HepG2 (cell line): ENCODE data around the gene STARD13. TPM values are rescaled to one million over a fixed set of nuclear protein-coding genes. Genes with fewer than 3 reads are reported as not detected.

Experiments used
- ATAC-seq: fragments of 200-7000 bp; cut with Tn5 transposase; 3 replicates; pipeline ENCODE4 v1.9.1; 2020; ENCODE audit warnings: mild to moderate bottlenecking, moderate library complexity
- BruUV-seq: library from RNA; stranded (reverse); fragments of 400-500 nt; replicated peaks from 2 replicates; lab custom pipeline; 2021; lab: Mats Ljungman, UMichigan
- CTCF ChIA-PET: fragments of 300-600 bp; formaldehyde crosslinking; extraction: SDS; loops from one replicate; lab custom pipeline; 2021; ENCODE audit warnings: low total read pairs, inconsistent platforms, low intra/inter-chr PET ratio; lab: Yijun Ruan, JAX
- POLR2A ChIA-PET: fragments of 350-600 bp; sonication (Branson Sonifier 250); formaldehyde crosslinking; loops from one replicate; lab custom pipeline; 2020; ENCODE audit warnings: antibody characterized with exemption, inconsistent platforms; lab: Yijun Ruan, JAX
- DNase-seq: peaks from one replicate; pipeline ENCODE4 v3.0.0-alpha.2; 2015; ENCODE audit warnings: low spot score
- FAIRE-seq: peaks from 3 replicates; lab custom pipeline; 2011; peaks lifted over from hg19 to GRCh38; lab: Jason Lieb, UNC
- H2AFZ ChIP-seq: one replicate; pipeline ENCODE4 v1.6.1; 2011; ENCODE audit warnings: low read length, inconsistent platforms
- H3K27ac ChIP-seq: fragments of 300-600 bp; 3 replicates; pipeline ENCODE4 v1.8.0; 2011; ENCODE audit warnings: mixed run types, mild to moderate bottlenecking, mixed read lengths, low read length, inconsistent platforms; ENCODE audit not compliant: insufficient read depth; ENCODE audit errors: extremely low read length
- H3K27me3 ChIP-seq, 2 experiments: fragments of 200-600 bp in 1 of 2; 2 replicates in 1 of 2; 3 replicates in 1 of 2; pipeline versions ENCODE4 v1.6.0 to v1.8.0; 2011; ENCODE audit warnings: low read length in 2 of 2, mild to moderate bottlenecking in 2 of 2, moderate library complexity in 2 of 2, inconsistent platforms in 1 of 2; ENCODE audit not compliant: insufficient read depth in 2 of 2, control insufficient read depth in 1 of 2
- H3K36me3 ChIP-seq, 2 experiments: fragments of 200-600 bp in 1 of 2; replicated peaks in 1 of 2; 2 replicates in 1 of 2; 3 replicates in 1 of 2; pipeline versions ENCODE4 v1.5.1 to v1.8.0; 2011; ENCODE audit warnings: low read length in 2 of 2, inconsistent platforms in 1 of 2; ENCODE audit not compliant: insufficient read depth in 2 of 2, control insufficient read depth in 1 of 2
- H3K4me1 ChIP-seq: 2 replicates; pipeline ENCODE4 v1.5.1; 2012; ENCODE audit warnings: low read length, inconsistent platforms; ENCODE audit not compliant: insufficient read depth
- H3K4me2 ChIP-seq: 2 replicates; pipeline ENCODE4 v1.6.0; 2011; ENCODE audit warnings: low read depth, low read length, inconsistent platforms
- H3K4me3 ChIP-seq, 3 experiments: fragments of 200-600 bp in 1 of 3; sonication (generic), shearing (Covaris generic) in 1 of 3; replicated peaks in 1 of 3; 2 replicates each; pipeline ENCODE4 v1.5.1; 2011 to 2016; ENCODE audit warnings: low read length in 3 of 3, inconsistent platforms in 2 of 3, low read depth in 2 of 3, mild to moderate bottlenecking in 2 of 3, control low read depth in 1 of 3, mixed read lengths in 1 of 3; ENCODE audit not compliant: insufficient read depth in 1 of 3
- H3K79me2 ChIP-seq: one replicate; pipeline ENCODE4 v1.6.1; 2011; ENCODE audit warnings: low read length, inconsistent platforms; ENCODE audit not compliant: insufficient read depth
- H3K9ac ChIP-seq: 2 replicates; pipeline ENCODE4 v1.6.0; 2011; ENCODE audit warnings: mild to moderate bottlenecking, low read depth, low read length, inconsistent platforms; ENCODE audit not compliant: insufficient read depth
- H3K9me3 ChIP-seq: 2 replicates; pipeline ENCODE4 v1.5.1; 2012; ENCODE audit warnings: mild to moderate bottlenecking, low read length
- H4K20me1 ChIP-seq: 2 replicates; pipeline ENCODE4 v1.6.0; 2011; ENCODE audit warnings: inconsistent platforms, mild to moderate bottlenecking, low read length, moderate library complexity; ENCODE audit not compliant: insufficient read depth
- DMAP1 ChIP-seq: IDR thresholded peaks from 2 replicates; pipeline ENCODE4 v1.6.1; 2016
- E2F1 ChIP-seq: sonication (generic); formaldehyde crosslinking; IDR thresholded peaks from 2 replicates; pipeline ENCODE4 v1.5.0; 2020; ENCODE audit warnings: missing genetic modification reagents
- ETV5 ChIP-seq: IDR thresholded peaks from 2 replicates; pipeline ENCODE4 v1.6.1; 2018; ENCODE audit warnings: missing biosample characterization, missing genetic modification reagents, inconsistent platforms, borderline replicate concordance
- KMT2B ChIP-seq: IDR thresholded peaks from 2 replicates; pipeline ENCODE4 v1.6.1; 2016; ENCODE audit warnings: missing genetic modification reagents, missing compliant biosample characterization
- MIXL1 ChIP-seq: IDR thresholded peaks from 2 replicates; pipeline ENCODE4 v1.6.1; 2016
- NR2F1 ChIP-seq, 2 experiments: fragments of 450-650 bp in 1 of 2; formaldehyde crosslinking in 1 of 2; IDR thresholded peaks; 2 replicates each; pipeline versions ENCODE4 v1.5.0 to v1.6.1; 2016 to 2020; ENCODE audit warnings: mild to moderate bottlenecking in 1 of 2, missing compliant biosample characterization in 1 of 2, missing genetic modification reagents in 1 of 2, moderate library complexity in 1 of 2
- SOX6 ChIP-seq, 2 experiments: fragments of 450-650 bp in 1 of 2; sonication (generic) in 1 of 2; formaldehyde crosslinking in 1 of 2; IDR thresholded peaks; 2 replicates each; pipeline versions ENCODE4 v1.4.0 to v1.6.1; 2017 to 2020; ENCODE audit warnings: antibody characterized with exemption in 1 of 2, mild to moderate bottlenecking in 1 of 2, missing genetic modification reagents in 1 of 2
- WIZ ChIP-seq: sonication (generic); formaldehyde crosslinking; IDR thresholded peaks from 2 replicates; pipeline ENCODE4 v1.5.1; 2020; ENCODE audit warnings: mild to moderate bottlenecking, missing genetic modification reagents
- ZBTB37 ChIP-seq: sonication (generic); formaldehyde crosslinking; IDR thresholded peaks from 2 replicates; pipeline ENCODE4 v1.4.0; 2020; ENCODE audit warnings: mild to moderate bottlenecking, missing genetic modification reagents
- ZKSCAN1 ChIP-seq: fragments of 150-350 bp; IDR thresholded peaks from 2 replicates; pipeline ENCODE4 v1.6.1; 2014; ENCODE audit warnings: low read length
- ZNF512 ChIP-seq: sonication (generic); formaldehyde crosslinking; IDR thresholded peaks from 2 replicates; pipeline ENCODE4 v1.4.0; 2020; ENCODE audit warnings: mild to moderate bottlenecking, missing genetic modification reagents
- ZNF543 ChIP-seq: sonication (generic); formaldehyde crosslinking; IDR thresholded peaks from 2 replicates; pipeline ENCODE4 v1.4.0; 2020; ENCODE audit warnings: mild to moderate bottlenecking, missing genetic modification reagents
- ZNF776 ChIP-seq: sonication (generic); formaldehyde crosslinking; IDR thresholded peaks from 2 replicates; pipeline ENCODE4 v1.4.0; 2020; ENCODE audit warnings: mild to moderate bottlenecking, missing genetic modification reagents
- ZNF781 ChIP-seq: sonication (generic); formaldehyde crosslinking; IDR thresholded peaks from 2 replicates; pipeline ENCODE4 v1.5.1; 2020; ENCODE audit warnings: borderline replicate concordance, mild to moderate bottlenecking, missing genetic modification reagents; ENCODE audit errors: not compliant biosample characterization
- WGBS: methylation state at CpG from one replicate; pipeline ENCODE4 v1.1.6; 2017; ENCODE audit warnings: low lambda C conversion rate; 5-methylcytosine and 5-hydroxymethylcytosine counted together
- in situ Hi-C: cut with HindIII; loops from 2 replicates; pipeline ENCODE4 v1.10.0; 2017; ENCODE audit warnings: low pct_unique_long_range_greater_than_20kb; ENCODE audit not compliant: extremely low pct_ligation_motif_present
- intact Hi-C: fragments of 100-400 bp; cut with micrococcal nuclease; formaldehyde crosslinking; loops from one replicate; pipeline ENCODE4 v1.10.0; 2022; ENCODE audit not compliant: unreplicated experiment
- polyA plus RNA-seq, 8 experiments: library from polyadenylated mRNA; depleted of rRNA in 3 of 8; stranded (reverse) in 7 of 8; unstranded in 1 of 8; fragments of >200 nt; fragmentation: Illumina TruSeq in 4 of 8; extraction: Trizol in 4 of 8; gene quantifications; 2 replicates each; pipeline versions ENCODE4 v1.2.1 to v1.2.3, GENCODE V29; 2011 to 2016; ENCODE audit warnings: low read depth in 4 of 8, missing spikeins in 1 of 8, mixed read lengths in 1 of 8; ENCODE audit not compliant: insufficient read depth in 1 of 8
- total RNA-seq, 5 experiments: library from RNA; depleted of rRNA; stranded (reverse); fragments of >200 nt; fragmentation: Illumina TruSeq; extraction: Trizol; gene quantifications; 2 replicates each; pipeline ENCODE4 v1.2.3, GENCODE V29; 2016; ENCODE audit warnings: low read depth in 1 of 5

The STARD13 gene
- total and polyA plus RNA-seq, 2 of the 13 experiments (the other 11 are each of a cell fraction or from before 2014, with no cell fraction given), result 12.8 to 14.3 TPM

DNA sequence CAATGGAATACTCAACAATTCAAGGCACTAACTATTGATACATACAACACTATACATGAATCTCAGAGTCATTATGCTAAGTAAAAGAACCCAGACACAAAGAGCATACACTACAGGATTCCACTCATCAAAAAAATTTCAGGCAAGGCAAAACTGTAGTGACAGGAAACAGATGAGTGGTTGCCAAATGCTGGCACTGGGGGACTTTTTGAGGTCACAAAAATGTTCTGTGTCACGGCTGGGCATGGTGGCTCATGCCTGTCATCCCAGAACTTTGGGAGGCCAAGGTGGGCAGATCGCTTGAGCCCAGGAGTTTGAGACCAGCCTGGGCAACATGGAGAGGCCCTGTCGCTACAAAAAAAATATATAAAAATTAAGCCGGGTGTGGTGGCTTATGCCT lies 139.9 kb downstream of the STARD13 start:
- ATAC-seq (no peak), FAIRE-seq (no peak), DNase-seq (no peak)
- POLR2A ChIA-PET, result no interaction called here
- no peaks in the 10 kb centered on the region; the same call in 1 of the 2 replicates for H3K4me1 ChIP-seq
- no peak overlapping the region for H3K27ac ChIP-seq
- no peaks in the 10 kb centered on the region for H3K27me3 ChIP-seq
- WGBS, result 92% methylated on average over 4 of the region's 4 CpGs
- no TSS peak for BruUV-seq
- H3K36me3 ChIP-seq, result peaks cover 8 to 22% of the 10 kb centered on the region in 2 experiments; a peak in 4 of 5 replicates
- no peak overlapping the region for H3K4me3 ChIP-seq
- no peaks in the 10 kb centered on the region for H3K9me3 ChIP-seq
- intact Hi-C loops, result no loop called here
- in situ Hi-C loops, result no loop called here
- no peaks in the 10 kb centered on the region for H4K20me1 ChIP-seq
- H3K4me2 ChIP-seq, result no peak overlapping the region
- no peak overlapping the region for H3K9ac ChIP-seq
- H3K79me2 ChIP-seq, result no peaks in the 10 kb centered on the region
- TF ChIP-seq ZNF512 (CRISPR knock-in tag), result no peak
- TF ChIP-seq ZNF776 (CRISPR knock-in tag), result no peak
- no peak for TF ChIP-seq ZBTB37
- no peak for TF ChIP-seq SOX6 (IDR thresholded peaks at IDR 0.05)
- no peak for TF ChIP-seq SOX6 (CRISPR knock-in tag; IDR thresholded peaks at IDR 0.05)
- no peak for TF ChIP-seq NR2F1 (CRISPR knock-in tag; IDR thresholded peaks at IDR 0.05)
- no peak for TF ChIP-seq ZNF543
- TF ChIP-seq ETV5, result no peak
- TF ChIP-seq MIXL1 (CRISPR knock-in tag), result no peak
- no peak for TF ChIP-seq WIZ
- no peak for TF ChIP-seq ZNF781 (CRISPR knock-in tag)
- no peak for TF ChIP-seq E2F1
- no peak for TF ChIP-seq KMT2B (CRISPR knock-in tag)
- no peak for TF ChIP-seq ZKSCAN1
- no peak for TF ChIP-seq DMAP1 (CRISPR knock-in tag)
- TF ChIP-seq, all 625 proteins: peak for 0
- H2AFZ ChIP-seq, result no peak overlapping the region
- CTCF ChIA-PET, result no interaction called here
